H9 (cell line): ENCODE results near the gene NUP88. TPM values are rescaled to one million over a fixed set of nuclear protein-coding genes. Genes with fewer than 3 reads are reported as not detected.

Source experiments
- DNase-seq: peaks from one replicate; pipeline ENCODE4 v3.0.0-alpha.2; 2017
- H2AFZ ChIP-seq: one replicate; pipeline ENCODE4 v1.6.1; 2013; ENCODE audit warnings: mild to moderate bottlenecking, low read length, control low read depth, moderate library complexity
- H2AK5ac ChIP-seq: 2 replicates; pipeline ENCODE4 v1.6.1; 2013; ENCODE audit warnings: low read length, control low read depth, mixed read lengths; ENCODE audit not compliant: insufficient read length
- H2BK120ac ChIP-seq: one replicate; pipeline ENCODE4 v1.6.1; 2013; ENCODE audit warnings: low read depth, mild to moderate bottlenecking, low read length, control low read depth, inconsistent platforms; ENCODE audit not compliant: poor library complexity, severe bottlenecking
- H2BK12ac ChIP-seq: 2 replicates; pipeline ENCODE4 v1.6.1; 2013; ENCODE audit warnings: low read length, control low read depth, mixed read lengths, low read depth; ENCODE audit not compliant: insufficient read length
- H2BK15ac ChIP-seq: 2 replicates; pipeline ENCODE4 v1.6.1; 2013; ENCODE audit warnings: low read depth, low read length, control low read depth
- H2BK20ac ChIP-seq: one replicate; pipeline ENCODE4 v1.6.1; 2013; ENCODE audit warnings: low read depth, mild to moderate bottlenecking, low read length, control low read depth, inconsistent platforms; ENCODE audit not compliant: poor library complexity, severe bottlenecking
- H2BK5ac ChIP-seq: 2 replicates; pipeline ENCODE4 v1.6.1; 2013; ENCODE audit warnings: low read length, control low read depth, mixed read lengths; ENCODE audit not compliant: insufficient read length
- H3K14ac ChIP-seq: 2 replicates; pipeline ENCODE4 v1.6.1; 2013; ENCODE audit warnings: low read length, control low read depth; ENCODE audit not compliant: insufficient read depth
- H3K18ac ChIP-seq: 2 replicates; pipeline ENCODE4 v1.6.1; 2013; ENCODE audit warnings: low read depth, mild to moderate bottlenecking, mixed read lengths, low read length, control low read depth; ENCODE audit not compliant: insufficient read length
- H3K23ac ChIP-seq: 2 replicates; pipeline ENCODE4 v1.6.1; 2013; ENCODE audit warnings: low read length, control low read depth, mixed read lengths, low read depth; ENCODE audit not compliant: insufficient read length
- H3K23me2 ChIP-seq: 2 replicates; pipeline ENCODE4 v1.6.1; 2013; ENCODE audit warnings: low read depth, mild to moderate bottlenecking, mixed read lengths, low read length, control low read depth; ENCODE audit not compliant: insufficient read length, poor library complexity, severe bottlenecking
- H3K27ac ChIP-seq: 2 replicates; pipeline ENCODE4 v1.5.1; 2013; ENCODE audit warnings: low read length, control low read depth, mixed read lengths, low read depth; ENCODE audit not compliant: insufficient read length
- H3K27me3 ChIP-seq: 2 replicates; pipeline ENCODE4 v1.6.1; 2013; ENCODE audit warnings: low read length, control low read depth, inconsistent platforms; ENCODE audit not compliant: insufficient read depth
- H3K4ac ChIP-seq: 2 replicates; pipeline ENCODE4 v1.6.1; 2013; ENCODE audit warnings: low read depth, mild to moderate bottlenecking, control low read depth, inconsistent platforms, low read length, moderate library complexity
- H3K4me1 ChIP-seq: 2 replicates; pipeline ENCODE4 v1.6.1; 2013; ENCODE audit warnings: low read length, control low read depth, inconsistent platforms; ENCODE audit not compliant: insufficient read depth
- H3K4me2 ChIP-seq: 2 replicates; pipeline ENCODE4 v1.6.1; 2013; ENCODE audit warnings: low read length, control low read depth, mixed read lengths; ENCODE audit not compliant: insufficient read length, insufficient read depth
- H3K56ac ChIP-seq: 2 replicates; pipeline ENCODE4 v1.6.1; 2013; ENCODE audit warnings: low read depth, mild to moderate bottlenecking, mixed read lengths, low read length, control low read depth; ENCODE audit not compliant: insufficient read length
- H3K79me1 ChIP-seq: 2 replicates; pipeline ENCODE4 v1.6.1; 2013; ENCODE audit warnings: low read depth, mild to moderate bottlenecking, moderate library complexity, low read length, control low read depth, inconsistent platforms; ENCODE audit not compliant: insufficient read depth, poor library complexity, severe bottlenecking
- H3K79me2 ChIP-seq: 2 replicates; pipeline ENCODE4 v1.6.1; 2013; ENCODE audit warnings: low read length, control low read depth, inconsistent platforms; ENCODE audit not compliant: insufficient read depth
- H3K9ac ChIP-seq: 2 replicates; pipeline ENCODE4 v1.6.1; 2013; ENCODE audit warnings: low read length, control low read depth, mixed read lengths; ENCODE audit not compliant: insufficient read length; ENCODE audit errors: extremely low read depth
- H3K9me3 ChIP-seq: one replicate; pipeline ENCODE4 v1.6.1; 2013; ENCODE audit warnings: low read depth, low read length, inconsistent platforms; ENCODE audit not compliant: control insufficient read depth
- H3T11ph ChIP-seq: one replicate; pipeline ENCODE4 v1.6.1; 2013; ENCODE audit warnings: mild to moderate bottlenecking, low read length, control low read depth, inconsistent platforms
- H4K20me1 ChIP-seq: one replicate; pipeline ENCODE4 v1.6.1; 2013; ENCODE audit not compliant: control insufficient read depth, insufficient read length, insufficient read depth
- H4K5ac ChIP-seq: 2 replicates; pipeline ENCODE4 v1.6.1; 2013; ENCODE audit warnings: low read depth, mild to moderate bottlenecking, mixed read lengths, low read length, control low read depth; ENCODE audit not compliant: insufficient read length
- H4K8ac ChIP-seq: replicated peaks from 2 replicates; pipeline ENCODE4 v1.6.1; 2013; ENCODE audit warnings: low read length, control low read depth, mixed read lengths, low read depth; ENCODE audit not compliant: insufficient read length
- H4K91ac ChIP-seq: 2 replicates; pipeline ENCODE4 v1.6.1; 2013; ENCODE audit warnings: low read depth, mild to moderate bottlenecking, moderate library complexity, mixed read lengths, low read length, control low read depth; ENCODE audit not compliant: insufficient read length
- H3K27ac Mint-ChIP-seq, 3 experiments: 2 replicates in 2 of 3; 3 replicates in 1 of 3; pipeline ENCODE4 v1.8.0; 2020 to 2021; ENCODE audit warnings: mixed read lengths in 3 of 3, mild to moderate bottlenecking in 1 of 3, moderate library complexity in 1 of 3
- H3K27me3 Mint-ChIP-seq: 2 replicates; pipeline ENCODE4 v1.8.0; 2021; ENCODE audit warnings: low read depth, mild to moderate bottlenecking, moderate library complexity, mixed read lengths
- H3K36me3 Mint-ChIP-seq, 3 experiments: 2 replicates in 2 of 3; 3 replicates in 1 of 3; pipeline ENCODE4 v1.8.0; 2020 to 2021; ENCODE audit warnings: low read depth in 3 of 3, mixed read lengths in 3 of 3; ENCODE audit not compliant: insufficient read depth in 1 of 3
- H3K4me1 Mint-ChIP-seq, 2 experiments: 2 replicates each; pipeline ENCODE4 v1.8.0; 2020; ENCODE audit warnings: mixed read lengths in 2 of 2
- H3K4me3 Mint-ChIP-seq, 2 experiments: 2 replicates in 1 of 2; 3 replicates in 1 of 2; pipeline ENCODE4 v1.8.0; 2020 to 2021; ENCODE audit warnings: mild to moderate bottlenecking in 2 of 2, mixed read lengths in 2 of 2, moderate library complexity in 1 of 2
- H3K9me3 Mint-ChIP-seq, 2 experiments: 2 replicates in 1 of 2; 3 replicates in 1 of 2; pipeline ENCODE4 v1.8.0; 2020; ENCODE audit warnings: mild to moderate bottlenecking in 2 of 2, mixed read lengths in 2 of 2, moderate library complexity in 1 of 2
- WGBS: extraction: QIAGEN DNeasy Blood & Tissue Kit; methylation state at CpG from one replicate; pipeline ENCODE4 v1.1.7; 2013; ENCODE audit warnings: missing lambda C conversion rate, low lambda C conversion rate, mixed read lengths; ENCODE audit not compliant: insufficient read length; ENCODE audit errors: extremely low coverage; 5-methylcytosine and 5-hydroxymethylcytosine counted together
- total RNA-seq: library from RNA; stranded (reverse); gene quantifications from 2 replicates; pipeline ENCODE4 v1.2.1, GENCODE V29; 2021
- TF ChIP-seq, protein P1 (sequence below): fragments of 200-600 bp; sonication (generic); conservative IDR thresholded peaks from 3 replicates; pipeline ENCODE4 v1.8.0; 2021; ENCODE audit warnings: antibody characterized with exemption, mild to moderate bottlenecking

Gene NUP88
- total RNA-seq, 1 experiment from 2014 or later, result 98.2 TPM

DNA sequence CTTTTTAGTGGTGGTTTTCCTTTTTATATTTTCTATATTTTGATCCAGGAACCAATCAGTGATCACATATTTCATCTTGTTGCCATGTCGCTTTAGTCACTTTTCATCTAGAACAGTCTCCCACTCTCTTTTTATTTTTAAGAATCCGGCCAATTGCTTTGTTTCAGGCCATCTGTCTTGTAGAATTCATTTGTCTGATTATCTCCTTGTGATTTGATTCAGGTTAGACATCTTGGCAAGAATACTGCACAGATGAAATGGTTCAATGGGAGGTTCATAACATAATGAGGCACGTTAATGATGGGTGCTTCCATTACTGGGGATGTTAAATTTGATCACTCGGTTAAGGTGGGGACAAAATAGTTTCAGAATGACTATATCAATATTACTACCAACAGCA is 49.1 kb downstream of the NUP88 start:
- WGBS, result no CpG with 5 or more reads among the region's 4 CpGs
- no peaks in the 10 kb centered on the region for H3K9me3 Mint-ChIP-seq
- no peak overlapping the region for H3K4ac ChIP-seq

More for the DNA sequence above, 49.1 kb downstream of the NUP88 start:
- TF ChIP-seq, protein P1, sequence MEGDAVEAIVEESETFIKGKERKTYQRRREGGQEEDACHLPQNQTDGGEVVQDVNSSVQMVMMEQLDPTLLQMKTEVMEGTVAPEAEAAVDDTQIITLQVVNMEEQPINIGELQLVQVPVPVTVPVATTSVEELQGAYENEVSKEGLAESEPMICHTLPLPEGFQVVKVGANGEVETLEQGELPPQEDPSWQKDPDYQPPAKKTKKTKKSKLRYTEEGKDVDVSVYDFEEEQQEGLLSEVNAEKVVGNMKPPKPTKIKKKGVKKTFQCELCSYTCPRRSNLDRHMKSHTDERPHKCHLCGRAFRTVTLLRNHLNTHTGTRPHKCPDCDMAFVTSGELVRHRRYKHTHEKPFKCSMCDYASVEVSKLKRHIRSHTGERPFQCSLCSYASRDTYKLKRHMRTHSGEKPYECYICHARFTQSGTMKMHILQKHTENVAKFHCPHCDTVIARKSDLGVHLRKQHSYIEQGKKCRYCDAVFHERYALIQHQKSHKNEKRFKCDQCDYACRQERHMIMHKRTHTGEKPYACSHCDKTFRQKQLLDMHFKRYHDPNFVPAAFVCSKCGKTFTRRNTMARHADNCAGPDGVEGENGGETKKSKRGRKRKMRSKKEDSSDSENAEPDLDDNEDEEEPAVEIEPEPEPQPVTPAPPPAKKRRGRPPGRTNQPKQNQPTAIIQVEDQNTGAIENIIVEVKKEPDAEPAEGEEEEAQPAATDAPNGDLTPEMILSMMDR, result no peak
- no peaks in the 10 kb centered on the region for H3K27me3 ChIP-seq
- DNase-seq, result no peak
- no peak overlapping the region for H2AFZ ChIP-seq
- Mint-ChIP-seq H3K4me1 (peaks cover 3% of the 10 kb centered on the region in 2 experiments; a peak in 2 of 4 replicates), H3K4me3 (no peak overlapping the region), H3K27ac (no peak overlapping the region; a peak in 1 of 7 replicates), H3K36me3 (peaks cover 23 to 69% (median 62%) of the 10 kb centered on the region in 3 experiments; a peak in 6 of 7 replicates), H3K27me3 (no peaks in the 10 kb centered on the region)
- H2BK20ac ChIP-seq, result no peak overlapping the region
- H2BK15ac ChIP-seq, result no peak overlapping the region
- no peaks in the 10 kb centered on the region for H3K79me2 ChIP-seq
- no peak overlapping the region for H2AK5ac ChIP-seq
- H3T11ph ChIP-seq, result no peak overlapping the region
- no peak overlapping the region for H3K27ac ChIP-seq
- no peak overlapping the region for H3K18ac ChIP-seq
- no peak overlapping the region for H2BK12ac ChIP-seq
- H3K4me1 ChIP-seq, result no peaks in the 10 kb centered on the region
- H3K14ac ChIP-seq, result no peak overlapping the region
- no peak overlapping the region for H4K8ac ChIP-seq
- H4K5ac ChIP-seq, result no peak overlapping the region
- no peak overlapping the region for H2BK120ac ChIP-seq
- no peak overlapping the region for H3K4me2 ChIP-seq
- no peaks in the 10 kb centered on the region for H4K20me1 ChIP-seq
- H3K23me2 ChIP-seq, result no peaks in the 10 kb centered on the region
- H2BK5ac ChIP-seq, result no peak overlapping the region
- H3K56ac ChIP-seq, result no peak overlapping the region
- H4K91ac ChIP-seq, result no peak overlapping the region
- H3K9ac ChIP-seq, result no peak overlapping the region
- H3K23ac ChIP-seq, result no peak overlapping the region
- H3K9me3 ChIP-seq, result no peaks in the 10 kb centered on the region
- peaks cover 4% of the 10 kb centered on the region for H3K79me1 ChIP-seq
